Activated naive CD4-positive, alpha-beta T cell treated with anti-CD3 and anti-CD28 coated beads, Interleukin-2, amount 50 U/mL, for 16 hours (primary cell): ENCODE results near the gene CLK4.
A peak's percentile ranks its signal among the peaks of the same experiment; 100 is the strongest.

Source experiments
- DNase-seq: peaks from one replicate; pipeline ENCODE4 v3.0.0-alpha.2; 2020

The CLK4 gene

GRCh38 chr5:178632285-178632684 is 5.4 kb upstream of the CLK4 start:
- no peak for DNase-seq

GRCh38 chr5:178630951-178631350 is 4.1 kb upstream of the CLK4 start:
- DNase-seq: no peak

- no peak for DNase-seq
Measured at GRCh38 chr5:178630475-178630930, 3.7 kb upstream of the CLK4 start.

- no peak for DNase-seq
Measured at GRCh38 chr5:178627259-178627598, 379 bp upstream of the CLK4 start.

GRCh38 chr5:178625679-178626483 is 969 bp downstream of the CLK4 start:
- DNase-seq: no peak

GRCh38 chr5:178624631-178625546 is 2.0 kb downstream of the CLK4 start:
- DNase-seq: no peak

- DNase-seq: no peak
Measured at GRCh38 chr5:178622679-178623247, 4.1 kb downstream of the CLK4 start.

GRCh38 chr5:178619390-178619789 is 7.5 kb downstream of the CLK4 start:
- DNase-seq: no peak

- no peak for DNase-seq
Measured at GRCh38 chr5:178612299-178612698, 14.6 kb downstream of the CLK4 start.

GRCh38 chr5:178606269-178606668 is 20.6 kb downstream of the CLK4 start:
- no peak for DNase-seq

- no peak for DNase-seq
Measured at GRCh38 chr5:178605788-178606187, 21.1 kb downstream of the CLK4 start.

- no peak for DNase-seq
Measured at GRCh38 chr5:178602752-178603151, 24.1 kb downstream of the CLK4 start.

GRCh38 chr5:178595750-178596149 is 31.1 kb downstream of the CLK4 start:
- DNase-seq: no peak

GRCh38 chr5:178595150-178595549 is 31.7 kb downstream of the CLK4 start:
- DNase-seq: no peak

GRCh38 chr5:178590924-178591423 is 35.9 kb downstream of the CLK4 start:
- no peak for DNase-seq

GRCh38 chr5:178590141-178590923 is 36.5 kb downstream of the CLK4 start, which contains the start of gene COL23A1:
Gene COL23A1, minus strand, starts transcription at chr5:178590393.
- peak; percentile 34 for DNase-seq

- DNase-seq: peak; percentile 16
Measured at GRCh38 chr5:178589180-178590140, 37.4 kb downstream of the CLK4 start.

GRCh38 chr5:178588769-178589168 is 38.1 kb downstream of the CLK4 start:
- no peak for DNase-seq

- no peak for DNase-seq
Measured at GRCh38 chr5:178587763-178588611, 38.9 kb downstream of the CLK4 start.

- DNase-seq: no peak
Measured at GRCh38 chr5:178586396-178586795, 40.5 kb downstream of the CLK4 start.
